Measurements from ENCODE around the gene EIF2D.
A peak's percentile ranks its signal among the peaks of the same experiment; 100 is the strongest.

EIF2D gene

DNA sequence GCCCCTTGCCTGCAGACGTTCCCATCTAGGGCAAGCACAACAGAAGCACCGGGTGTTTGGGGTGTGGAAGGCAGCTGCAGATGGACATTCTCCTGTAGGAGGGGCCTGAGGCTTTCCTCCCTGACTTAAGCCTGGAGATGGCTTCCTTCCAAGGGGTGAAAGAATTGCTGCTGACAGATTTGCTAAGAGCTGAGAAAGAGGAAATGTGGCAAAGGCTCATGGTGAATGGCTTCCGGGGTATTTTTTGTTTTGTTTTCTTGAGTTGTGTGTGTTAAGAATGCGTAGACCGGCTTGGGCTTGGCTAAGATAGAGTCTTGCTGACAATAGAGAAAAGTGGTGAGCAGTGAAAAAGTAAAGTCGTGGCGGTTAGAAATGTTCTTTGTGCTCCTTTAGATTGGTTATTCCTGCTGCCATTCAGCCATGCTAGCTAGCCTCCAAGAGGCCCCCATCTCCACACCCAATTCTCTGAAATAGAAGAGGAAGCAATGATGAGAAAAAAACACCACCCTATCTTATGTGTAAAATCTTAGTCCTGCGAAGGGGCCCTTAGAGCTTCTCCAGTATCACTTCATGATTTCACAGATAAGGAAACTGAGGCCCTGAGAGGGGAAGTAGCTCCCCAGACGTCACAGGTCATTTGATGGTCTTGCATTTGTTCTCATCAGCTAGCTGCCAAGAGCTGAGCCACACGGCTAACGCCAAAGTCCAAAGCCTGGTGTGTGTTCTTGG, 36.9 kb downstream of the EIF2D start:
- H3K27ac Mint-ChIP-seq, result peak overlapping the region; percentile 99
- peak overlapping the region; percentile 73 for H3K4me3 Mint-ChIP-seq
- no peaks in the 10 kb centered on the region for H3K9me3 Mint-ChIP-seq
- no peaks in the 10 kb centered on the region for H3K27me3 Mint-ChIP-seq (ENCODE audit: low read depth)
- H3K36me3 Mint-ChIP-seq (ENCODE audit: low read depth), result peaks cover 62% of the 10 kb centered on the region
- peaks cover 92% of the 10 kb centered on the region for H3K4me1 Mint-ChIP-seq (ENCODE audit: low read depth)

- H3K9me3 Mint-ChIP-seq, result no peaks in the 10 kb centered on the region
- peaks cover 62% of the 10 kb centered on the region for H3K36me3 Mint-ChIP-seq (ENCODE audit: low read depth)
- H3K27me3 Mint-ChIP-seq (ENCODE audit: low read depth), result no peaks in the 10 kb centered on the region
- H3K4me1 Mint-ChIP-seq (ENCODE audit: low read depth), result peaks cover 89% of the 10 kb centered on the region
- peak overlapping the region; percentile 62 for H3K27ac Mint-ChIP-seq
- peak overlapping the region; percentile 10 for H3K4me3 Mint-ChIP-seq
These were observed 38.5 kb downstream of the EIF2D start for GRCh38 chr1:206573762-206574161.

DNA sequence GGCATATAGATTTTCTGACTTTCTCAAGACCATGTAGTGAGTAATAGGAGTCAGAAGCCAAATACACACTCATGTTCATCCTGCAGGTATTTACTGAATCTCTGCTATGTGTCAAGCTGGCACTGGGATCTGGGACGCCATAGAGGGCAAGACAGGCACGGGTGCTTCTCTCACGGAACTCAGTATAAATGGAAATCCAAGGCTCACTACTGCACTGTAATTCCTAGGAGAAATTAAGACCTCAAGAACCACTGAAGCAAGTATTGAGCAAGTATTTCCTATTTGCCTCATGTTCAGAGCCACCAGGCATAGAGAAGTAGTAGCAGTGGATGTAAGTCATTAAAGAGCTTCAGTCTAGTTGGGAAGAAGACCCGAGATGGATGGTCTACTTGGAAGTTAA, 38.9 kb downstream of the EIF2D start:
- Mint-ChIP-seq H3K9me3 (no peaks in the 10 kb centered on the region), H3K4me3 (peak overlapping the region; percentile 10), H3K27me3 (ENCODE audit: low read depth) (no peaks in the 10 kb centered on the region), H3K4me1 (ENCODE audit: low read depth) (peaks cover 88% of the 10 kb centered on the region), H3K36me3 (ENCODE audit: low read depth) (peaks cover 64% of the 10 kb centered on the region), H3K27ac (peak overlapping the region; percentile 62)

GRCh38 chr1:206572835-206573234, 39.4 kb downstream of the EIF2D start:
- no peaks in the 10 kb centered on the region for H3K9me3 Mint-ChIP-seq
- peaks cover 63% of the 10 kb centered on the region for H3K36me3 Mint-ChIP-seq (ENCODE audit: low read depth)
- H3K27ac Mint-ChIP-seq, result peak overlapping the region; percentile 62
- H3K27me3 Mint-ChIP-seq (ENCODE audit: low read depth), result no peaks in the 10 kb centered on the region
- peaks cover 86% of the 10 kb centered on the region for H3K4me1 Mint-ChIP-seq (ENCODE audit: low read depth)
- H3K4me3 Mint-ChIP-seq, result peak overlapping the region; percentile 51

- Mint-ChIP-seq H3K9me3 (no peaks in the 10 kb centered on the region), H3K27me3 (ENCODE audit: low read depth) (no peaks in the 10 kb centered on the region), H3K4me1 (ENCODE audit: low read depth) (peaks cover 88% of the 10 kb centered on the region), H3K36me3 (ENCODE audit: low read depth) (peaks cover 72% of the 10 kb centered on the region), H3K4me3 (no peak overlapping the region), H3K27ac (peak overlapping the region; percentile 63)
These were observed 41.7 kb downstream of the EIF2D start for GRCh38 chr1:206570529-206570928.

DNA sequence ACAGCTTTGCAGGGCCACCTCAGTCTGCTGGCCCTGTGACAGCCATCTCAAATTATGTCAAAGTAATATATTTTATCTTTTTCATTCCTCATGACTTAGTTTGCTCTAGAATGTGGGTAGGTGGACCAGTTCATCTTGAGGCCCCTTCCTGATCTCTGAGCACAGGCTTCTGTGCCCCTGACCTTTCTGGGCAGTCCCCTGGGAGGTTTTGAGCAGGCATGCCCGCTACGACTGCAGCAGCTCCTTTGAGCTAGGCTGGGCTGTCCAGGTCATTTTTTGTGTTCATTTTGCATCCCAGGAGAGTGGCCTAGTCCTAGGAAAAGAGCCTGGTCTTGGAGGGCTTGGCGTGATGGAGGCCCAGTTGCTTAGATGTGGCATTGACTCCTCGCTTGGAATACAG, 42.7 kb downstream of the EIF2D start:
- Mint-ChIP-seq H3K27ac (peak overlapping the region; percentile 35), H3K4me3 (no peak overlapping the region), H3K27me3 (ENCODE audit: low read depth) (no peaks in the 10 kb centered on the region), H3K36me3 (ENCODE audit: low read depth) (peaks cover 77% of the 10 kb centered on the region), H3K9me3 (no peaks in the 10 kb centered on the region), H3K4me1 (ENCODE audit: low read depth) (peaks cover 90% of the 10 kb centered on the region)

GRCh38 chr1:206568779-206569352, 43.4 kb downstream of the EIF2D start:
- Mint-ChIP-seq H3K36me3 (ENCODE audit: low read depth) (peaks cover 78% of the 10 kb centered on the region), H3K27ac (peak overlapping the region; percentile 67), H3K9me3 (no peaks in the 10 kb centered on the region), H3K4me1 (ENCODE audit: low read depth) (peaks cover 91% of the 10 kb centered on the region), H3K27me3 (ENCODE audit: low read depth) (no peaks in the 10 kb centered on the region), H3K4me3 (peak overlapping the region; percentile 42)

DNA sequence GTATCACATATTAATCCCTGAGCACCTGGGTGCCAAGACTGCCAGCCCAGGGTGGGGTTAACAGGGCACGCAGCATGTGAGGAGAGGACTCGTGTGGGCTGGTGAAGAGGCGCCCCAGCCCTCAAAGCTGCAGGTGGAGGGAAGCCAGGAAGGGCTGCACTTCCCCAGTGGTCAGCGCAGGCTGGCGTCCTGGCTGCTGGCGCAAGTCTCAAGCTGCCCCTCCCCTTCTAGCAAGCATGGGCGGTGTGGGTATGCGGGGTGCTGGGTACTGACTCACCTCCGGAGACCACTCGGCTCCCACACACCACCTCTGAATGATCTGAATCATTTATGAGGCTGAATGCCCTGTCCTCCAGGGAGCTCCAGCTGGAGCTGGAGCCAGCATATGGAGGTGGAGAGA, 44.0 kb downstream of the EIF2D start:
- no peaks in the 10 kb centered on the region for H3K27me3 Mint-ChIP-seq (ENCODE audit: low read depth)
- peak overlapping the region; percentile 87 for H3K27ac Mint-ChIP-seq
- H3K9me3 Mint-ChIP-seq, result no peaks in the 10 kb centered on the region
- peaks cover 81% of the 10 kb centered on the region for H3K36me3 Mint-ChIP-seq (ENCODE audit: low read depth)
- peaks cover 91% of the 10 kb centered on the region for H3K4me1 Mint-ChIP-seq (ENCODE audit: low read depth)
- peak overlapping the region; percentile 48 for H3K4me3 Mint-ChIP-seq

- Mint-ChIP-seq H3K27ac (peak overlapping the region; percentile 87), H3K4me1 (ENCODE audit: low read depth) (peaks cover 90% of the 10 kb centered on the region), H3K9me3 (no peaks in the 10 kb centered on the region), H3K36me3 (ENCODE audit: low read depth) (peaks cover 83% of the 10 kb centered on the region), H3K4me3 (peak overlapping the region; percentile 92), H3K27me3 (ENCODE audit: low read depth) (no peaks in the 10 kb centered on the region)
These were observed 45.3 kb downstream of the EIF2D start for GRCh38 chr1:206566999-206567398.

DNA sequence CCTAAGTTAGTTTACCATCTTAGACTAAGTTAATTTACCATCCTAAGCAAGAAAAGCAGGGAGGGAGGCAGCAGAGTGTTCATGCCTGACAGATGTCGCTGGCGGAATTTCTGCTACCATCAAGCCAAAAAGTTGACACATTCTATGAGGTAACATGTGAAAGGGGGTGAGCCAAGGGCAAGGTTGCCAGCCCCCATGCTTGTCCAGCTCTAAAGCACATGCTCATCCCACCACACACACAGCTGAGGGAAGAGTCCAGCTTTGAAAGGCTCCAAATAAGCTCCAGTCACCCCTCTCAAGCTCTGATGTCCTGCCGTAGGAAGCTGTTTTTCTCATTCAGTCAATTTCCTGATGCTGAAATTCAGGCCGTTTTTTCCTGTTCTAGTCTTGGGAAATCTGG, 46.3 kb downstream of the EIF2D start:
- Mint-ChIP-seq H3K9me3 (no peaks in the 10 kb centered on the region), H3K4me3 (peak overlapping the region; percentile 92), H3K4me1 (ENCODE audit: low read depth) (peaks cover 87% of the 10 kb centered on the region), H3K36me3 (ENCODE audit: low read depth) (peaks cover 87% of the 10 kb centered on the region), H3K27me3 (ENCODE audit: low read depth) (no peaks in the 10 kb centered on the region), H3K27ac (peak overlapping the region; percentile 87)

GRCh38 chr1:206563367-206564207, 48.7 kb downstream of the EIF2D start:
- Mint-ChIP-seq H3K9me3 (no peaks in the 10 kb centered on the region), H3K4me3 (peak overlapping the region; percentile 92), H3K36me3 (ENCODE audit: low read depth) (peaks cover 90% of the 10 kb centered on the region), H3K27ac (peak overlapping the region; percentile 90), H3K4me1 (ENCODE audit: low read depth) (peaks cover 83% of the 10 kb centered on the region), H3K27me3 (ENCODE audit: low read depth) (no peaks in the 10 kb centered on the region)

GRCh38 chr1:206560007-206560716, 52.1 kb downstream of the EIF2D start:
- peaks cover 71% of the 10 kb centered on the region for H3K36me3 Mint-ChIP-seq (ENCODE audit: low read depth)
- peak overlapping the region; percentile 86 for H3K27ac Mint-ChIP-seq
- no peaks in the 10 kb centered on the region for H3K27me3 Mint-ChIP-seq (ENCODE audit: low read depth)
- no peaks in the 10 kb centered on the region for H3K9me3 Mint-ChIP-seq
- H3K4me1 Mint-ChIP-seq (ENCODE audit: low read depth), result peaks cover 70% of the 10 kb centered on the region
- peak overlapping the region; percentile 92 for H3K4me3 Mint-ChIP-seq

DNA sequence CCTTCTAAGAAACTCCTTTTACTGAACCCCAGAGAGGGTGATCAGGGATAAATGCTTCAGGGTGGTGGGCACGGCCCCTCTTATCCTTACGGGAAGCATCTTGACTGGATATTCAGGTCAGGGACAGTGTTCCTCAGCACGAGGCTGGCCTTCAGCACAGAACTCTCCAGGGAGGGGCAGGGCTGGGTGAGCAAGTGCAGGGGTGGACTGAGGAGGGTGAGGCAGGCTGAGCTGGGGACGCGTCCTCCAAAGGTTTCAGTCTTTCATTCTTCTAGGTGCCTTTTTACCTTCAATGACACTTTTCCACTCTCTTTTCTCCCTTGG, 52.6 kb downstream of the EIF2D start:
- H3K27ac Mint-ChIP-seq, result peak overlapping the region; percentile 86
- H3K4me1 Mint-ChIP-seq (ENCODE audit: low read depth), result peaks cover 69% of the 10 kb centered on the region
- no peaks in the 10 kb centered on the region for H3K27me3 Mint-ChIP-seq (ENCODE audit: low read depth)
- H3K4me3 Mint-ChIP-seq, result peak overlapping the region; percentile 92
- no peaks in the 10 kb centered on the region for H3K9me3 Mint-ChIP-seq
- peaks cover 66% of the 10 kb centered on the region for H3K36me3 Mint-ChIP-seq (ENCODE audit: low read depth)

All from T-helper 1 cell treated with Interleukin-12 subunit alpha and Interleukin-12 subunit beta and Interleukin-4 antibody, amounts not matched to agents 30 μg/mL and 1 μg/mL, for 36 hours (primary cell).